H1 (cell line): ENCODE measurements around the gene KIAA1671.

ENCODE experiments used
- SP1 ChIP-seq: IDR thresholded peaks from 2 replicates; pipeline ENCODE4 v1.6.1; 2011; ENCODE audit warnings: low read depth, low read length
- SUZ12 ChIP-seq: fragments of 200-600 bp; sonication (generic); IDR thresholded peaks from 2 replicates; pipeline ENCODE4 v1.6.1; 2012; ENCODE audit warnings: mild to moderate bottlenecking, inconsistent platforms, low read length, moderate library complexity, mixed read lengths

DNA sequence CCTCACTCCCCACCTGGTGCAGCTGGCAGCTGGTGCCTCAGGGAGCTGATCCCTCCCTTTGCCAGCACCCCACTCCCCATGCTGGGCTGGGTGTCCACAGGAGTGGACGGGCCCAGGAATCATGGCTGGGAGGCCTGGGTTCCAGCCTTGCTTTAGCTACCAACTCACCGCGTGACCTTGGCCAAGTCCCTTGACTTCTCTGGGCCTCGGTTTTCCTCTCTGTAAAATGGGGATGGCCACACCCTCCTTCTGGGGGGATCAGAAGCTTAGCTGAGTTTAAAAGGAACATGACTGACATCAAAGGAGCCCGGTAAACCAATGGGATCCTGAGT lies 116.9 kb downstream of the KIAA1671 start:
- TF ChIP-seq SP1 (no peak), SUZ12 (no peak)
